ENCODE results near the gene NACC2.

GRCh38 chr9:136036050-136036449, 59.0 kb downstream of the NACC2 start:
- TF ChIP-seq CTCF (IDR thresholded peaks at IDR 0.05) (no peak), ZFX (IDR thresholded peaks at IDR 0.05; ENCODE audit: borderline replicate concordance) (no peak)

Measured in 22Rv1 (cell line).